Right ventricle myocardium superior (tissue), 1 donor: ENCODE data around the gene HHATL. TPM values are rescaled to one million over a fixed set of nuclear protein-coding genes. Genes with fewer than 3 reads are reported as not detected.

Source experiments
- ATAC-seq: fragments of 200-7000 bp; cut with Tn5 transposase; one replicate; pipeline ENCODE4 v1.9.1; 2020; ENCODE audit warnings: mild to moderate bottlenecking; ENCODE audit not compliant: poor library complexity
- DNase-seq: peaks from one replicate; pipeline ENCODE4 v3.0.0-alpha.2; 2020
- intact Hi-C: fragments of 100-400 bp; cut with DNase I; formaldehyde crosslinking; loops from one replicate; pipeline ENCODE4 v1.11.2; 2022
- total RNA-seq: library from RNA; stranded (reverse); fragmentation: NEBNext Ultra II Directional; extraction: Animal tissue kit (Norgen Biotek cat#: 25700); gene quantifications from one replicate; pipeline ENCODE4 v1.2.1, GENCODE V29; 2021
- donor health status: DM: no; HTN: yes; CAD: no; lungs with severe emphysema.

The HHATL gene
- total RNA-seq, 1 donor from 2014 or later: 486 TPM

DNA sequence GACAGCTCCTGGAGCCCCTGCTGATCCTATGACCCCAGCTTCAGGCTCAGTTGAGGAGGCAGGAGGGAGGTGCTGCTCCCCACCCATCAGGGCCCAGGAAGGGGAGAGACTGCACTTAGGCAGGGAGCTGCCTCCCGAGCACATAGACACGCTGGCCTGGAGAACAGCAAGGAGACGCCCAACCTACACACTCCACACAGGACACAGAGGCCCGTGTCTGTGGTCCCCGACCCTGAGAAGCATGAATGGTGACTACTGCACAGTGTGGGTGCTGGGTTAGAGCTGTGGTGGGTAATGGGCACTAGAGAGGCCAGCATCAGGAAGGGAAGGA lies 1.1 kb upstream of the HHATL start:
- intact Hi-C loops: loop anchor here (5.0 kb wide), 1 partner anchor 39 kb away; no protein-coding TSS in a partner anchor
- no peak for DNase-seq
- ATAC-seq: no peak

DNA sequence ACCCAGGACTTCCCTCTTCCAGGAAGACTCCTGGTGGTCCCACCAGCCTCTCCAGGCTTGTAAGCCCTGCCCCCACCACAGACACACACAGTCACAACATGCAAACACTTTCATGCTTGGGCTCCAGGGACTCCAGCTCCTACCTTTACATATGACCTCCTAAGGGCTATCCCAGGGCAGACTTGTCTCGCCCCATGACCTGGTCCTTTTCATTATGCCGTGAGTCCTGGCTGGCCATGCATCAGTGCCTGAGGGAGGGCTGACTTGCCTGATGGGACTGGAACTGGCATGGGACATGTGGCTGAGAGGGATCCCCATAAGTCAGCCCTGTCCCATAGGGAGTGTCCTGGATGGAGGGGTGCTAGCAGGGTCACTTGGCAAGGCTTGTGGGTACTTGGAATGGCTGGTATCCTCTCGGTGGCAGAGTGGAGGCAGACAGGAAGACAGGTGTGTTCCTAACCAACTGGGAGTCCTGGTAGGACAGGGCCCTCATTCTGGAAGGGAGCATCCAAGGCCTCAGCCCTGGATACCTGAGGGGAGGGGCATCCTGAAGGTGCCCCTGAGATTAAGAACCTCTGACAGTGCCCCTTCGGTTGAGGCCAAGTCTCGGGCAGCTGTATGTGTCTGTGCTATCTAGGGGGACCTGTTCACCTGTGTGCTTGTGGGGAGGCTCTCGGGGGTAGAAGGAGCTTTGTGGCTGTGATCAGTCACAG lies 540 bp upstream of the HHATL start:
- intact Hi-C loops: loop anchor here (5.0 kb wide), 1 partner anchor 39 kb away; no protein-coding TSS in a partner anchor
- DNase-seq: no peak
- ATAC-seq: no peak

DNA sequence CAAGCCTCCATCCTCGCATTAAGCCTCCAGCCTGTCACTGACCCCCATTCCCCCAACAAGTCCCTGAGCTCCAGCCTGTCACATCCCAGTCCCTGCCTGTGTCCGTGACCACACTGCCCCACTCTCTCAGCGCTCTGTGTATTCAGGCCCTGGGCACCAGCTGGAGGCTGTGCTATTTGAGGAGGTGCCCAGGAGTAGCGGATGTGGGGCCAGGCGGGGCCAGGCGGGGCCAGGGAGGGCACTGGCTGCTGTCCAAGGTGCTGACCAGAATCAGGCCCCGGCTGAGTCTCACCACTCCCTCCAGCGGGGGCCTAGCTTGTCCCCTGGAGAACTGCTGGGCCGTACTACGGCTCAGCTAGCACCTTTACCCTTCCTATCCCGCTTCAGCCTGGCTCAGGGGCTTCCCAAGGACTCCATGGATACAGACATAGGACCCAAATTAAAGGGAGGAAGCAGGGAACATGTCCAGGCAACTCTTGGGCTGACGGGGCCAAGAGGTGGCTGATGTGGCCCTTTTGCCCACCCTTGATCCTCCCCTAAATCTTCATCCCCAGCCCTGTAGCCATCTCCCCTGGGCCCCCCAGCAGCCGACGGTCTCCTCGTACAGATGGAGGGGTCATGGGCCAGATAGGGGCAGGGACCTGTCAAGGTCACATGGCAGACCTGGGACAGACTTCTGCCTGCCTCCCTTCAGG lies 1.1 kb downstream of the HHATL start:
- ATAC-seq (peak; percentile 74), DNase-seq (peak; percentile 89)
- intact Hi-C loops: loop anchor here (5.0 kb wide), 1 partner anchor 41 kb away; no protein-coding TSS in a partner anchor

DNA sequence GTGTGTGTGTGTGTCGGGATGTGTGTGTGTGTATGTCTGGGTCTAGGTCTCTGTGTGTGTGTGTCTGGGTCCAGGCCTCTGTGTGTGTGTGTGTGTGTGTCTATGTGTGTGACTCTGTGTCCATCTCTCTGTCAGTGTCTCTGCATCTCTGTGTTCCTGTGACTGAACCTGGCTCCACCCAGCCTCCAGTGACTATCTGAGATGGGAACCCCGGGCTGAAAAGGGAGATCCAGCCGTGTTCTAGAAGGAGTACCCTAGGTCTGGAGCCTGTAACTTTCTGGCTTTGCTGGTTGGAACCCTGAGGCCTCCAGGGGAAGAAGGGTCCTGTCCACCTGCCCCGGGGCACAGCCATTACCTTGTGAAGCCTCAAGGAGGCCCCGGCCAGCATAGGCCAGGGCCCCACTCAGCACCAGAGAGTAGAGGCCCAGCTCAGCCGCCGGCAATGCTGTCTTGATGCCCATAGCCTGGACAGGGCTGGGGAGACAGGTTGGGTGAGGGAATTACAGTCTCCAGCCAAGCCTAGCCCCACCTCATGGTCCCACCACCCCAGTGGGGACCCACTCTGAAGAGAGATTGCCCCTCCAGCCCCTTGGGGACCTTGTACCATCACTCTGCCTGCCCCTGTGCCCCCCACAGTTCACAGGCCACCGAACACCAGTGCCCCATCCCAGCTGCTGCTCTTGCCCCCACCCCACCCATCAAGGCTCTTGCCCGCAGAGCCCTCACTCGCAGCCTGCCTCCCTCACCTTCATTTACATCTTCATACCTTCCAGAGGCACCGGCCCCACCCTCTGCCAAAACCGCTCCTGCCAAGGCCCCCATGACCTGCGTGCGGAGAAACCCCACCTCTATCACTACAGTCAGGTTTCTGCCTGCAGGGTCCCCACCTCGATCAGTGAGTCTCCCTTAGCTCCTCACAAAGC lies 2.0 kb downstream of the HHATL start:
- DNase-seq: no peak
- intact Hi-C loops: loop anchor here (5.0 kb wide), 1 partner anchor 42 kb away; no protein-coding TSS in a partner anchor
- ATAC-seq: no peak

- DNase-seq: no peak
- intact Hi-C loops: no loop called here
- no peak for ATAC-seq
Measured at GRCh38 chr3:42699511-42699971, 3.1 kb downstream of the HHATL start.

DNA sequence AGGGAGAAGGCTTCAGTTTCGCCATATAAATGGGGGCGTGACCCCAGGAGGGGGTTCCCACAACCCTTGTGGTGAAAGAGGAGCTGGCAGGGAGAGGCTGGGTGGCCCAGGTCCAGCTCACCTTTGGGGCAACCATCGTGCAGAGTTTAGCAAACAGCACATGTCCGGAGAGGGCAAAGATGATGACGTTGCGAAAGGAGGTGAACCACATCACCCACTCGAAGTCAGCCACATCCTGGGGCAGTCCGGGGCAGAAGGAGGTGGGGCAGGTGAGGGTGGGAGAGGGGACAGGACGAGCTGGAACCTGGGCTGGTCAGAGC lies 3.7 kb downstream of the HHATL start:
- ATAC-seq: no peak
- DNase-seq: no peak
- intact Hi-C loops: no loop called here

- no peak for ATAC-seq
- DNase-seq: no peak
- intact Hi-C loops: no loop called here
Measured at GRCh38 chr3:42698216-42698910, 4.2 kb downstream of the HHATL start.

GRCh38 chr3:42697289-42698051 lies 5.1 kb downstream of the HHATL start:
- no peak for ATAC-seq
- intact Hi-C loops: no loop called here
- DNase-seq: no peak

DNA sequence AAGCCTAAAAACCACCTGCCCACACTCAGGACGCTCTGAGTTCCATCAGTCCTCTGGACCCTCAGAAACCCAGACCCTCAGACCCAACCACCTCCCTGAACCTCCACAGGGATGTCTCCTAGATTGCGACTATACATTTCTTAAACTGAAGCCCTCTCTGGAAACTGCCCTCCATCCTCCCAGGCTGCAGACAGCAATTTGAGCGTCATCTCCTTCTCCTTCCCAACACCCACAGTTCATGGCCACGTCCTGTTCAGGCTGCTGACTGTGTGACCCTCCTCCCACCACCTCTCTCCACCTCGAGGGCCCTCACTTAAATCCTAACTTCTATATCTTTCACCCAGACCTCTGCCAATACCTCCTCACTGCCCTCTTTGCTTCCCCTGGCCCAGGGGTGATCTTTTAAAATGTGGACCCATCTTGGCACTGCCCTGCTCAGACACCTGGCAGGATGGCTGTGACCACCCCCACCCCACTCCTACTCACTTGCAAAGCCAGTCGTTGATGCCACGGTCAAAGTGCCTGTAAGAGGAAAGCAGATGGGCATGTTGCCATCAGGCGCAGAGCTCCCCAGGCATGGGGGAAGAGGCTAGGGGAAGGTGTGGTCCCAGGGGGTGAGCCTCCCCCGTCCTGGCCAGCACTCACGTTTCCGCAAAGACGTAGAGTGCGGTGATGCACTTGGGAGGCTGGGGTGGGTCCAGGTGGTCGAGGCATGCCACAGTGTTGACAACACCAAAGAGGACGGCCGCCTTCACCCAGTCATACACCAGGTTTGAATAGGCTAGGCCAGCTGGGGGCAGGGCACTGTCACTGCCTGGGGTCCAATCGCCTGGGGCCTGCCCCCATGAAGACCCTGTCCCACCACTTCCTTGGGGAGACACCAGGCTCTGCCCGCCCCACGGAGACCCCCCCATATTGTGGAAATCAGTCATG lies 6.0 kb downstream of the HHATL start:
- intact Hi-C loops: no loop called here
- ATAC-seq: no peak
- no peak for DNase-seq

- DNase-seq (no peak), ATAC-seq (no peak)
- intact Hi-C loops: no loop called here
Measured at GRCh38 chr3:42694366-42694765, 8.2 kb downstream of the HHATL start.

DNA sequence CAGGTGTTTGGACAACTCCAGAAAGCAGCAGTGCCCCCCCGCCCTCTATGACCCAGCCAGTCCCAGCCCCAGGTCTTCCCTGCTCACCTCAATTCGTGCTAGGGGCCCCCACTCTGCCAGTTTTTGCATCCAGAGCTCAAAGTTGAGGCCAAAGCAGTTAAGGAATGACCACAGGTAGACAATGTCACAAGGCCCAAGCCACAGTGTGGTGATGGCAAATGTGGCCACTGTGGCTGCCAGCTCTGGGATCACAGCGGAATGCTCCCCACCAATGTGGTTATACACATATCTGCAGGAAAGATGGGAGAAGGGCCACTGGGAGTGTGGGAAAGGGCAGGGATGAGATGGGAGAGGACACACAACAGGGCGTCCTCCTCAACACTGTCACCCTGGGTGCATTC lies 9.1 kb downstream of the HHATL start:
- ATAC-seq (no peak), DNase-seq (no peak)
- intact Hi-C loops: no loop called here

- DNase-seq (no peak), ATAC-seq (peak; percentile 3)
Measured at GRCh38 chr3:42692667-42693529, 9.7 kb downstream of the HHATL start.

DNA sequence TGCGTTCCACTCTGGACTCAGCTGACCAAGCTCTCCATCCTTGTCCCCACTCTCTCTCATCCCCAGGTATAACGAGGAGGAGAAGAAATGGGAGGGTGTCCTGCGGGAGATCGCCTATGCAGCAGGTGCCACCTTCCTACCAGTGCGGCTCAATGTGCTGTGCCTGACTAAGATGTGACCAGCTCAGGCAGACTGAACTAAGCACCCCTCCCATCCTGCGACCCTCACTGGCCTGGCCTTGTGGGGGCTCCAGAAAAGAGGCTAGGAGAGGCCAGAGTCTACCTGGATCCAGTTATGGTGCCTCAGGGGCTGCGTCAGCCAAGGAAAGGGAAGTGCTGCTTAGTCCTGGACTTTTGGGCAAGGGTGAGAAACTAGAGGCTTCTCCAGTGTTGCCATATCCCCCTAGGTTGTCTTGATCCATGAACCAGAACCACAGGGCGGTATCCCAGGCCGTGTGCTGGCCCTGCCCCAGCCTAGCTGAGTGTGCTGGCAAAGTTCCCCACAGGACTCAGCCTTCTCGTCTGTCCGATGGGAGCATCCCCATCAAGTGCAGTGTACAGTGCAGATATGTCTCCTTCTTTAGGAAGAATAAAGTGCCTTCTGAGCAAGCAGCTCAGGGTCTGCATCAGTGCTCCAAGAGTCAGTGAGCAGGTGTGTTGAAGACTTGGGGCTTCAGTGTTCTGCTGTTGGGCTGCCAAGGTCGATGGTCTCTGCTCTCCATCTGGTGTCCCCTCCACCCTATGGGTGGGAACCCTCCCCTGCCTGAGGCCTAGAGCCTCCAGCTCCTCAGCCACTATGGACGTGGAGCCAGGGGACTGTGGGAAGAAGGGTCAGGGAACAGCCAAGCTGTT lies 10.6 kb downstream of the HHATL start:
- peak; percentile 14 for ATAC-seq
- intact Hi-C loops: no loop called here
- DNase-seq: no peak

More at GRCh38 chr3:42692667-42693529, 9.7 kb downstream of the HHATL start:
- intact Hi-C loops: no loop called here

DNA sequence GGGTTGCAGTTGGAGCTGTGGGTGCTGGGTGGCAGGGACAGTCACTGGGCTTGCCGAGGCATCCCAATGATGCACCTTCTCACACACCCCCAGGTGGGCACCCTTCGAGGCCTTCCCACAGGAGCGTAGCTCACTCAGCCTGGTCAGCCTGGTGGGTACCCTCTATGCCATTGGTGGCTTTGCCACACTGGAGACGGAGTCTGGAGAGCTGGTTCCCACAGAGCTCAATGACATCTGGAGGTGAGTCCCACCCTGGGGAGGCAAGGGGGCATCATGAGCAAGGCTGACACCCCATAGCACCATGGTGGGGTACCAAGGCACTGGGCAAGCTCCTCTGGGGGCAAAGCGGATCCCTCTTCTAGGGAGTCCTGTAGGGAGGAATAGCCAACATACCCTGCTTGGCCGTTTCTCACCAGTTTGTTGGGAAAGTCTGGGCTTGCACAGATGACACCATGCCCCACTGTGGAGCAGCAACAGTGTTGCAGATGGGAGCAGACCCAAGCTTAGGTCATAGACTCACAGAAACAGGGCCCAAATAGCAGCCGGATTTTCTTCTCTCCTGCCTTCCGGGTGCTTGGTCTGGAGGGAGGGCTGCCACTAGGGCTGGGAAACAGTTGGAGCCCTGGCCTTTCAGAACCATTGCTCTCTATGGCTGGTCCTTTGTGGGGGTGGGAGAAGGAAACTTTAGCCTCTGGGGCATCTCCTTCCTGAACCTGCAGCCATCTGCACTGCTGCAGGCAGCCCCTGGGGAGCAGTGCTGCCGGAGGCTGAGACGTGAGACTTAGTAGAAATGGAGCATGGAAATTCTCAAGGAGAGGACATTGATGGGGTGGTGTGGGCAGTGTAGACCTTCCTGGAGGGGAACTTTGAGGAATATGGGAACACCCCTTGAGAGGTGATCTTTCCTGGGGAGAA lies 11.6 kb downstream of the HHATL start:
- DNase-seq (no peak), ATAC-seq (no peak)
- intact Hi-C loops: no loop called here
